Neuronal stem cell (in vitro differentiated cells): ENCODE measurements around the gene BRD1.

Source experiments
- DNase-seq: peaks from one replicate; pipeline ENCODE4 v3.0.0-alpha.2; 2013; ENCODE audit warnings: low spot score
- H2AFZ ChIP-seq: one replicate; pipeline ENCODE4 v1.6.1; 2013; ENCODE audit warnings: mild to moderate bottlenecking, low read length, inconsistent platforms
- H2AK5ac ChIP-seq: 2 replicates; pipeline ENCODE4 v1.6.1; 2013; ENCODE audit warnings: low read depth, mild to moderate bottlenecking, inconsistent platforms, low read length, moderate library complexity, mixed read lengths
- H2BK120ac ChIP-seq: 2 replicates; pipeline ENCODE4 v1.6.1; 2013; ENCODE audit warnings: low read depth, mild to moderate bottlenecking, inconsistent platforms, low read length, moderate library complexity, mixed read lengths
- H2BK12ac ChIP-seq: one replicate; pipeline ENCODE4 v1.6.1; 2013; ENCODE audit warnings: low read length, inconsistent platforms
- H2BK15ac ChIP-seq: 2 replicates; pipeline ENCODE4 v1.6.1; 2013; ENCODE audit warnings: mild to moderate bottlenecking, low read length, inconsistent platforms, mixed read lengths
- H2BK5ac ChIP-seq: one replicate; pipeline ENCODE4 v1.6.1; 2013; ENCODE audit warnings: inconsistent platforms, mild to moderate bottlenecking, low read length, moderate library complexity
- H3K14ac ChIP-seq: one replicate; pipeline ENCODE4 v1.6.1; 2013; ENCODE audit warnings: low read length, inconsistent platforms
- H3K18ac ChIP-seq: 2 replicates; pipeline ENCODE4 v1.6.1; 2013; ENCODE audit warnings: low read length, inconsistent platforms
- H3K23ac ChIP-seq: 2 replicates; pipeline ENCODE4 v1.6.1; 2013; ENCODE audit warnings: low read depth, mild to moderate bottlenecking, mixed read lengths, low read length, inconsistent platforms; ENCODE audit not compliant: poor library complexity
- H3K27ac ChIP-seq: replicated peaks from 3 replicates; pipeline ENCODE4 v1.5.1; 2013; ENCODE audit warnings: low read length, inconsistent platforms
- H3K27me3 ChIP-seq, 3 experiments: 2 replicates each; pipeline ENCODE4 v1.6.1; 2013; ENCODE audit warnings: low read length in 3 of 3, mild to moderate bottlenecking in 2 of 3, inconsistent platforms in 1 of 3, low read depth in 1 of 3, mixed read lengths in 1 of 3, moderate library complexity in 1 of 3; ENCODE audit not compliant: control insufficient read depth in 3 of 3, insufficient read depth in 3 of 3
- H3K36me3 ChIP-seq, 2 donors: replicated peaks in 1 of 2; 2 replicates each; pipeline ENCODE4 v1.6.1; 2013; ENCODE audit warnings: low read length in 2 of 2; ENCODE audit not compliant: control insufficient read depth in 2 of 2, insufficient read depth in 2 of 2
- H3K4ac ChIP-seq: 2 replicates; pipeline ENCODE4 v1.6.1; 2013; ENCODE audit warnings: inconsistent platforms, mild to moderate bottlenecking, low read length, moderate library complexity
- H3K4me1 ChIP-seq, 2 donors: 1 replicate in 1 of 2; 2 replicates in 1 of 2; pipeline ENCODE4 v1.6.1; 2013; ENCODE audit warnings: low read length in 2 of 2, low read depth in 1 of 2; ENCODE audit not compliant: control insufficient read depth in 2 of 2, insufficient read depth in 1 of 2
- H3K4me2 ChIP-seq: one replicate; pipeline ENCODE4 v1.6.1; 2013; ENCODE audit warnings: mild to moderate bottlenecking, low read length, inconsistent platforms; ENCODE audit not compliant: insufficient read depth, poor library complexity, severe bottlenecking
- H3K4me3 ChIP-seq, 2 donors: 2 replicates each; pipeline ENCODE4 v1.5.1; 2013; ENCODE audit warnings: low read length in 2 of 2, mild to moderate bottlenecking in 2 of 2, inconsistent platforms in 1 of 2, moderate library complexity in 1 of 2
- H3K79me1 ChIP-seq: one replicate; pipeline ENCODE4 v1.6.1; 2013; ENCODE audit warnings: low read depth, mild to moderate bottlenecking, inconsistent platforms, low read length, moderate library complexity
- H3K9ac ChIP-seq: one replicate; pipeline ENCODE4 v1.6.1; 2013; ENCODE audit warnings: mild to moderate bottlenecking, low read depth, low read length, inconsistent platforms; ENCODE audit not compliant: poor library complexity
- H3K9me3 ChIP-seq, 2 donors: replicated peaks in 1 of 2; 2 replicates each; pipeline versions ENCODE3 to v1.6.1; 2013; ENCODE audit warnings: low read length in 2 of 2, mild to moderate bottlenecking in 2 of 2, inconsistent platforms in 1 of 2, low read depth in 1 of 2, mixed read lengths in 1 of 2, moderate library complexity in 1 of 2; ENCODE audit not compliant: control insufficient read depth in 2 of 2, insufficient read depth in 1 of 2
- H4K8ac ChIP-seq: one replicate; pipeline ENCODE4 v1.6.1; 2013; ENCODE audit warnings: low read depth, mild to moderate bottlenecking, inconsistent platforms, low read length, moderate library complexity
- H4K91ac ChIP-seq: one replicate; pipeline ENCODE4 v1.6.1; 2013; ENCODE audit warnings: low read length, low read depth, mild to moderate bottlenecking, inconsistent platforms; ENCODE audit not compliant: poor library complexity
- WGBS, 2 donors: extraction: QIAGEN DNeasy Blood & Tissue Kit; methylation state at CpG; one replicate each; pipeline ENCODE4 v1.1.7; 2013; ENCODE audit warnings: missing lambda C conversion rate in 2 of 2, mixed read lengths in 1 of 2; ENCODE audit not compliant: insufficient read length in 2 of 2, insufficient replicate concordance in 1 of 2; ENCODE audit errors: extremely low coverage in 2 of 2; 5-methylcytosine and 5-hydroxymethylcytosine counted together

The BRD1 gene

GRCh38 chr22:49850021-49850911, 22.6 kb upstream of the BRD1 start:
- peak overlapping the region; percentile 53 for H2AFZ ChIP-seq
- H2AK5ac ChIP-seq = peak overlapping the region; percentile 76
- H3K36me3 ChIP-seq = no peaks in the 10 kb centered on the region
- no CpG with 5 or more reads among the region's 31 CpGs for WGBS, 2 donors
- peak overlapping the region; percentile 39 for H2BK15ac ChIP-seq
- no peak for DNase-seq
- H4K8ac ChIP-seq = no peak overlapping the region
- no peak overlapping the region for H3K9ac ChIP-seq
- peaks cover 36 to 75% (median 73%) of the 10 kb centered on the region in 3 experiments for H3K27me3 ChIP-seq
- H3K9me3 ChIP-seq = peaks cover 4 to 5% of the 10 kb centered on the region in 2 donors
- peak overlapping the region; percentile 60 for H3K23ac ChIP-seq
- H3K4ac ChIP-seq = no peak overlapping the region
- H3K18ac ChIP-seq = peak overlapping the region; percentile 80
- H3K14ac ChIP-seq = peak overlapping the region; percentile 39
- H3K4me1 ChIP-seq = peaks cover 2 to 9% of the 10 kb centered on the region in 2 donors
- H2BK12ac ChIP-seq = peak overlapping the region; percentile 22
- H3K4me3 ChIP-seq = peak overlapping the region in 1 of 2 donors; percentile 33
- no peak overlapping the region for H2BK5ac ChIP-seq
- peaks cover 3% of the 10 kb centered on the region for H3K79me1 ChIP-seq
- H4K91ac ChIP-seq = no peak overlapping the region
- no peak overlapping the region for H3K27ac ChIP-seq
- H2BK120ac ChIP-seq = no peak overlapping the region
- H3K4me2 ChIP-seq = no peak overlapping the region

DNA sequence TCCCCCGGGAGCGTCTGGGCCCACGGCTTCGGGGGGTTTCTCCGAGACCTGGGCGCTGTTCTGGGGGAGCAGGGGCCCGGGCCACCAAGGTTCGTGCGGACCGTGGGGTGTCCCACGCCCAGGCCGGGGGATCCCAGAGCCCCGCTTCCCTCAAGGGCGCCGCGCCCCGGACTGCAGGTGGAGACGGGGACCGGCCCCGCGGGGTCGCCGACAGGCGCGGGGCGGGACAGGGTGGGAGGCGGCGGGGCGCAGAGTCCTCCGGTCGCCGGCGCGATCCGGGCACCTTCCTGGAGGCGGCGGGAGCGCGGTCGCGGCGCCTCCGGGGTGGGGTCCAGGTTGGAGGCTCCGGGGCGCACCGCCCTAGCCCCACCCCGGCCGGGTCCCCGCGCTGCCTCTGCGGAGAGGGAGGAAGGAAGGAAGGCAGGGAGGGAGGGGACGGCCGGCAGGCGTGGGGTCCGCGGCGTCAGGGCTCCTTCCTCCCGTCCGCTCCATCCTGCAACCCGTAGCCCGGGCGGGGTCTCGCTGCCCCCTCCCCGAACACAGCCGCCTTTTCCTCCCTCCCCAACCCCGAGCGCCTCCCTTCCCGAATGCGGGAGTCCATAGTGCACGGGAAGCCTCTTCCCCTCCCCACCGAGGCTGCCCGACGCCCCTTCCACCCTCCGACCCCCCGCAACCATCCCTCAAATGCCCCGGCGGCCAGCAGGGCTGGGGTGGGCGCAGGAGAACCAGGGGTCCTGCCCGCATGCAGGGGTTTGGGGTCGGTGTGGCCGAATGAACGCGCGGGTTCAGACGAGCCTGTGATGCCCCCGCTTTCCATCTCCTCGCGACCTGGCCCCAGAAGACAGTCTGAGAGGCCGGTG, 21.7 kb upstream of the BRD1 start:
- H3K23ac ChIP-seq = peak overlapping the region; percentile 55
- WGBS, 2 donors = no CpG with 5 or more reads among the region's 89 CpGs
- peak overlapping the region; percentile 43 for H4K8ac ChIP-seq
- no peak overlapping the region for H2BK5ac ChIP-seq
- H3K4ac ChIP-seq = no peak overlapping the region
- no peaks in the 10 kb centered on the region for H3K36me3 ChIP-seq
- H2BK15ac ChIP-seq = no peak overlapping the region
- DNase-seq = no peak
- peaks cover 36 to 83% (median 78%) of the 10 kb centered on the region in 3 experiments for H3K27me3 ChIP-seq
- H4K91ac ChIP-seq = no peak overlapping the region
- H3K18ac ChIP-seq = peak overlapping the region; percentile 80
- no peak overlapping the region for H3K9ac ChIP-seq
- peak overlapping the region in 1 of 2 donors; percentile 44 for H3K4me3 ChIP-seq
- H3K4me2 ChIP-seq = peak overlapping the region; percentile 33
- peak overlapping the region; percentile 53 for H2AFZ ChIP-seq
- H2AK5ac ChIP-seq = peak overlapping the region; percentile 76
- peaks cover 3% of the 10 kb centered on the region for H3K79me1 ChIP-seq
- peaks cover 0 to 4% of the 10 kb centered on the region in 2 donors for H3K4me1 ChIP-seq
- H2BK120ac ChIP-seq = no peak overlapping the region
- no peak overlapping the region for H3K27ac ChIP-seq
- H3K14ac ChIP-seq = no peak overlapping the region
- peak overlapping the region; percentile 22 for H2BK12ac ChIP-seq
- peaks cover 4 to 5% of the 10 kb centered on the region in 2 donors for H3K9me3 ChIP-seq

GRCh38 chr22:49848690-49849160, 21.1 kb upstream of the BRD1 start:
- Histone ChIP-seq H2BK12ac (no peak overlapping the region), H3K4ac (no peak overlapping the region), H3K79me1 (peaks cover 3% of the 10 kb centered on the region), H2AK5ac (no peak overlapping the region), H3K9ac (no peak overlapping the region), H4K8ac (no peak overlapping the region), H3K14ac (no peak overlapping the region), H4K91ac (no peak overlapping the region), H2BK5ac (no peak overlapping the region), H3K27me3 (peaks cover 36 to 89% (median 78%) of the 10 kb centered on the region in 3 experiments), H3K9me3 (peaks cover 4 to 5% of the 10 kb centered on the region in 2 donors), H3K4me3 (peak overlapping the region in 1 of 2 donors; percentile 61), H2BK120ac (no peak overlapping the region), H3K18ac (peak overlapping the region; percentile 80), H3K23ac (peak overlapping the region; percentile 89), H2AFZ (peak overlapping the region; percentile 76), H3K4me1 (peaks cover 0 to 4% of the 10 kb centered on the region in 2 donors), H2BK15ac (no peak overlapping the region), H3K36me3 (no peaks in the 10 kb centered on the region), H3K27ac (no peak overlapping the region), H3K4me2 (peak overlapping the region; percentile 54)
- WGBS, 2 donors = no CpG with 5 or more reads among the region's 51 CpGs
- no peak for DNase-seq
